H1 (cell line): ENCODE measurements around the gene ABL1. TPM values are rescaled to one million over a fixed set of nuclear protein-coding genes. Genes with fewer than 3 reads are reported as not detected.
A peak's percentile ranks its signal among the peaks of the same experiment; 100 is the strongest.

Experiments used
- EZH2 ChIP-seq: fragments of 200-600 bp; sonication (generic); IDR thresholded peaks from 2 replicates; pipeline ENCODE4 v1.7.1; 2012; ENCODE audit warnings: low read depth, mild to moderate bottlenecking, moderate library complexity, low read length, inconsistent platforms; ENCODE audit not compliant: severe bottlenecking
- GTF2F1 ChIP-seq: IDR thresholded peaks from 2 replicates; pipeline ENCODE4 v1.6.1; 2012; ENCODE audit warnings: low read depth, low read length, improper control_type of control experiment, borderline replicate concordance
- POLR2A ChIP-seq, 2 experiments: IDR thresholded peaks; 1 replicate in 1 of 2; 2 replicates in 1 of 2; pipeline ENCODE4 v1.6.1; 2011; ENCODE audit warnings: low read depth in 2 of 2, low read length in 2 of 2, mild to moderate bottlenecking in 2 of 2; ENCODE audit errors: control extremely low read depth in 1 of 2
- RAD21 ChIP-seq, 2 experiments: IDR thresholded peaks in 1 of 2; conservative IDR thresholded peaks in 1 of 2; 2 replicates each; pipeline ENCODE4 v1.6.1; 2011; ENCODE audit warnings: low read depth in 2 of 2, low read length in 2 of 2, improper control_type of control experiment in 1 of 2, inconsistent platforms in 1 of 2, mild to moderate bottlenecking in 1 of 2, moderate library complexity in 1 of 2
- RNF2 ChIP-seq: fragments of 200-900, 300-1000 bp; sonication (generic); IDR thresholded peaks from 2 replicates; pipeline ENCODE4 v1.7.1; 2016; ENCODE audit warnings: borderline replicate concordance, low read depth, mild to moderate bottlenecking, antibody characterized with exemption, low read length; ENCODE audit not compliant: poor library complexity, severe bottlenecking; ENCODE audit errors: missing control alignments
- SIX5 ChIP-seq: IDR thresholded peaks from 2 replicates; pipeline ENCODE4 v1.6.1; 2011; ENCODE audit warnings: mild to moderate bottlenecking, low read depth, low read length
- TEAD4 ChIP-seq: IDR thresholded peaks from 2 replicates; pipeline ENCODE4 v1.6.1; 2012; ENCODE audit warnings: low read depth, low read length, inconsistent platforms, mixed read lengths
- YY1 ChIP-seq: IDR thresholded peaks from 2 replicates; pipeline ENCODE4 v1.6.1; 2011; ENCODE audit warnings: low read depth, mild to moderate bottlenecking, low read length
- polyA plus RNA-seq, 7 experiments: library from polyadenylated mRNA; depleted of rRNA in 3 of 7; stranded (reverse) in 5 of 7; unstranded in 2 of 7; fragments of >200 nt in 5 of 7; fragments of 200-250 nt in 2 of 7; gene quantifications; 1 replicate in 5 of 7; 2 replicates in 1 of 7; 4 replicates in 1 of 7; pipeline versions ENCODE4 v1.2.1 to v1.2.3, GENCODE V29; 2011 to 2013; ENCODE audit warnings: missing spikeins in 2 of 7, mixed read lengths in 2 of 7
- total RNA-seq: library from RNA; stranded (reverse); fragmentation: NEBNext Ultra II Directional; extraction: Animal tissue kit (Norgen Biotek cat#: 25700); gene quantifications from 2 replicates; pipeline ENCODE4 v1.2.1, GENCODE V29; 2021
- TF ChIP-seq, protein P1 (sequence below): fragments of 300-600 bp; sonication (generic); IDR thresholded peaks from 2 replicates; pipeline ENCODE4 v1.7.1; 2012; ENCODE audit warnings: low read length, moderate library complexity, mild to moderate bottlenecking, inconsistent platforms; ENCODE audit not compliant: insufficient replicate concordance

Gene ABL1
- total and polyA plus RNA-seq, 2 of the 8 experiments (the other 6 are each of a cell fraction or from before 2014, with no cell fraction given) = 35.3 to 104 TPM

DNA sequence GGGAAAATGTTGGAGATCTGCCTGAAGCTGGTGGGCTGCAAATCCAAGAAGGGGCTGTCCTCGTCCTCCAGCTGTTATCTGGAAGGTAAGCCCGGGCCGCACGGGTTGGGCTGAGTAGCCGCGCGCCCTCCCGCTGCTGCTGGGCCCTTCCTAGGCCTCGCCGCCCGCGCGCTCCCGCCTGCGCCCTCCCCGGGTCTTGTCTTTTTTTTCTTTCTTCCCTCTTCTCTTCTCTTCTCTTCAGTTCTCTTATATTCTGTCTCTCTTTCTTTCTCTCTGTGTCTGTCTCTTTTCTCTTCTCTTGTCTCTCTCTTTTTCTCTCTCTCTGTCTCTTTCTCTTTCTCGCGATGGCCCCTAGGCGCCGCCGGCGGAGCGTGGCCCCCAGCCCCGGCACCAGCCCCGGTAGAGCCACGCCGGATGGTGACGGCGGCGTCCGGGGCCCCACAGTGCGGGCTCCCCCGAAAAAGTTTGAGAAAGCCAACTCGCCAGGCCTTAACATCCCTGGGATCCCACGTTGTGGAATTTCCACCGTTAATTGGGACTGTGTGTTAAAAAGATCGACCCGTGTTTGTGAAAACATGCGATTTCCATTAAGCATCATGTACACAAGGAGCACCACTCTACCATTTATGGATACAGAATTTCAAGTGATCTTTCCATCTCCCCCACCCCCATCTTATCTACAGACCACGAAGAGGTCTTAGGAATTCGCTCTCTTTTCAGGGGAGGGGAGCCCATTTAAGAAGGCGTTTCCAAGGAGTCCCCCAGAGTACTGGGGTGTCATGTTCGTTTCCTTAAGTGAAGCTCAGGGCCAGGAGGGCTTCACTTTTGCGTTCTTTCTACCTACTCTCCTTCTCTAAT lies 616 bp downstream of the ABL1 start (continued):
- TF ChIP-seq, protein P1, sequence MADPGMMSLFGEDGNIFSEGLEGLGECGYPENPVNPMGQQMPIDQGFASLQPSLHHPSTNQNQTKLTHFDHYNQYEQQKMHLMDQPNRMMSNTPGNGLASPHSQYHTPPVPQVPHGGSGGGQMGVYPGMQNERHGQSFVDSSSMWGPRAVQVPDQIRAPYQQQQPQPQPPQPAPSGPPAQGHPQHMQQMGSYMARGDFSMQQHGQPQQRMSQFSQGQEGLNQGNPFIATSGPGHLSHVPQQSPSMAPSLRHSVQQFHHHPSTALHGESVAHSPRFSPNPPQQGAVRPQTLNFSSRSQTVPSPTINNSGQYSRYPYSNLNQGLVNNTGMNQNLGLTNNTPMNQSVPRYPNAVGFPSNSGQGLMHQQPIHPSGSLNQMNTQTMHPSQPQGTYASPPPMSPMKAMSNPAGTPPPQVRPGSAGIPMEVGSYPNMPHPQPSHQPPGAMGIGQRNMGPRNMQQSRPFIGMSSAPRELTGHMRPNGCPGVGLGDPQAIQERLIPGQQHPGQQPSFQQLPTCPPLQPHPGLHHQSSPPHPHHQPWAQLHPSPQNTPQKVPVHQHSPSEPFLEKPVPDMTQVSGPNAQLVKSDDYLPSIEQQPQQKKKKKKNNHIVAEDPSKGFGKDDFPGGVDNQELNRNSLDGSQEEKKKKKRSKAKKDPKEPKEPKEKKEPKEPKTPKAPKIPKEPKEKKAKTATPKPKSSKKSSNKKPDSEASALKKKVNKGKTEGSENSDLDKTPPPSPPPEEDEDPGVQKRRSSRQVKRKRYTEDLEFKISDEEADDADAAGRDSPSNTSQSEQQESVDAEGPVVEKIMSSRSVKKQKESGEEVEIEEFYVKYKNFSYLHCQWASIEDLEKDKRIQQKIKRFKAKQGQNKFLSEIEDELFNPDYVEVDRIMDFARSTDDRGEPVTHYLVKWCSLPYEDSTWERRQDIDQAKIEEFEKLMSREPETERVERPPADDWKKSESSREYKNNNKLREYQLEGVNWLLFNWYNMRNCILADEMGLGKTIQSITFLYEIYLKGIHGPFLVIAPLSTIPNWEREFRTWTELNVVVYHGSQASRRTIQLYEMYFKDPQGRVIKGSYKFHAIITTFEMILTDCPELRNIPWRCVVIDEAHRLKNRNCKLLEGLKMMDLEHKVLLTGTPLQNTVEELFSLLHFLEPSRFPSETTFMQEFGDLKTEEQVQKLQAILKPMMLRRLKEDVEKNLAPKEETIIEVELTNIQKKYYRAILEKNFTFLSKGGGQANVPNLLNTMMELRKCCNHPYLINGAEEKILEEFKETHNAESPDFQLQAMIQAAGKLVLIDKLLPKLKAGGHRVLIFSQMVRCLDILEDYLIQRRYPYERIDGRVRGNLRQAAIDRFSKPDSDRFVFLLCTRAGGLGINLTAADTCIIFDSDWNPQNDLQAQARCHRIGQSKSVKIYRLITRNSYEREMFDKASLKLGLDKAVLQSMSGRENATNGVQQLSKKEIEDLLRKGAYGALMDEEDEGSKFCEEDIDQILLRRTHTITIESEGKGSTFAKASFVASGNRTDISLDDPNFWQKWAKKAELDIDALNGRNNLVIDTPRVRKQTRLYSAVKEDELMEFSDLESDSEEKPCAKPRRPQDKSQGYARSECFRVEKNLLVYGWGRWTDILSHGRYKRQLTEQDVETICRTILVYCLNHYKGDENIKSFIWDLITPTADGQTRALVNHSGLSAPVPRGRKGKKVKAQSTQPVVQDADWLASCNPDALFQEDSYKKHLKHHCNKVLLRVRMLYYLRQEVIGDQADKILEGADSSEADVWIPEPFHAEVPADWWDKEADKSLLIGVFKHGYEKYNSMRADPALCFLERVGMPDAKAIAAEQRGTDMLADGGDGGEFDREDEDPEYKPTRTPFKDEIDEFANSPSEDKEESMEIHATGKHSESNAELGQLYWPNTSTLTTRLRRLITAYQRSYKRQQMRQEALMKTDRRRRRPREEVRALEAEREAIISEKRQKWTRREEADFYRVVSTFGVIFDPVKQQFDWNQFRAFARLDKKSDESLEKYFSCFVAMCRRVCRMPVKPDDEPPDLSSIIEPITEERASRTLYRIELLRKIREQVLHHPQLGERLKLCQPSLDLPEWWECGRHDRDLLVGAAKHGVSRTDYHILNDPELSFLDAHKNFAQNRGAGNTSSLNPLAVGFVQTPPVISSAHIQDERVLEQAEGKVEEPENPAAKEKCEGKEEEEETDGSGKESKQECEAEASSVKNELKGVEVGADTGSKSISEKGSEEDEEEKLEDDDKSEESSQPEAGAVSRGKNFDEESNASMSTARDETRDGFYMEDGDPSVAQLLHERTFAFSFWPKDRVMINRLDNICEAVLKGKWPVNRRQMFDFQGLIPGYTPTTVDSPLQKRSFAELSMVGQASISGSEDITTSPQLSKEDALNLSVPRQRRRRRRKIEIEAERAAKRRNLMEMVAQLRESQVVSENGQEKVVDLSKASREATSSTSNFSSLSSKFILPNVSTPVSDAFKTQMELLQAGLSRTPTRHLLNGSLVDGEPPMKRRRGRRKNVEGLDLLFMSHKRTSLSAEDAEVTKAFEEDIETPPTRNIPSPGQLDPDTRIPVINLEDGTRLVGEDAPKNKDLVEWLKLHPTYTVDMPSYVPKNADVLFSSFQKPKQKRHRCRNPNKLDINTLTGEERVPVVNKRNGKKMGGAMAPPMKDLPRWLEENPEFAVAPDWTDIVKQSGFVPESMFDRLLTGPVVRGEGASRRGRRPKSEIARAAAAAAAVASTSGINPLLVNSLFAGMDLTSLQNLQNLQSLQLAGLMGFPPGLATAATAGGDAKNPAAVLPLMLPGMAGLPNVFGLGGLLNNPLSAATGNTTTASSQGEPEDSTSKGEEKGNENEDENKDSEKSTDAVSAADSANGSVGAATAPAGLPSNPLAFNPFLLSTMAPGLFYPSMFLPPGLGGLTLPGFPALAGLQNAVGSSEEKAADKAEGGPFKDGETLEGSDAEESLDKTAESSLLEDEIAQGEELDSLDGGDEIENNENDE = no peak
- peak in 1 of 2 experiments; percentile 70; a peak in 2 of 3 replicates for TF ChIP-seq POLR2A (IDR thresholded peaks at IDR 0.05; ENCODE audit: control extremely low read depth in 1 of 2, low read depth in 2 of 2, low read length in 2 of 2)
- no peak for TF ChIP-seq GTF2F1
- TF ChIP-seq EZH2 = no peak
- no peak for TF ChIP-seq TEAD4
- no peak for TF ChIP-seq RAD21 (IDR thresholded peaks at IDR 0.05 in 1 of 2, conservative IDR thresholded peaks at IDR 0.05 in 1 of 2; ENCODE audit: low read depth in 2 of 2, low read length in 2 of 2)
- TF ChIP-seq YY1 = no peak
- no peak for TF ChIP-seq RNF2
- TF ChIP-seq SIX5 = no peak
